ENCODE measurements around the gene BACE1.

BACE1 gene

GRCh38 chr11:117255966-117256365 is 60.1 kb downstream of the BACE1 start:
- H3K4me1 ChIP-seq (ENCODE audit: insufficient read depth, low read length) = no peaks in the 10 kb centered on the region
- H3K27me3 ChIP-seq (ENCODE audit: insufficient read depth, low read length) = no peaks in the 10 kb centered on the region
- no peak overlapping the region for H3K4me3 ChIP-seq (ENCODE audit: low read length)
- no peak overlapping the region for H2AFZ ChIP-seq (ENCODE audit: low read depth, low read length)
- peaks cover 45% of the 10 kb centered on the region for H3K36me3 ChIP-seq (ENCODE audit: insufficient read depth, low read length)
- H3K9me3 ChIP-seq (ENCODE audit: low read length) = no peaks in the 10 kb centered on the region

- no peaks in the 10 kb centered on the region for H3K4me1 ChIP-seq (ENCODE audit: insufficient read depth, low read length)
- H3K36me3 ChIP-seq (ENCODE audit: insufficient read depth, low read length) = peaks cover 64% of the 10 kb centered on the region
- no peaks in the 10 kb centered on the region for H3K9me3 ChIP-seq (ENCODE audit: low read length)
- no peak overlapping the region for H2AFZ ChIP-seq (ENCODE audit: low read depth, low read length)
- no peak overlapping the region for H3K4me3 ChIP-seq (ENCODE audit: low read length)
- H3K27me3 ChIP-seq (ENCODE audit: insufficient read depth, low read length) = no peaks in the 10 kb centered on the region
Observed at GRCh38 chr11:117251506-117251905, 64.5 kb downstream of the BACE1 start.

GRCh38 chr11:117249571-117249970 is 66.5 kb downstream of the BACE1 start:
- Histone ChIP-seq H3K9me3 (ENCODE audit: low read length) (no peaks in the 10 kb centered on the region), H3K36me3 (ENCODE audit: insufficient read depth, low read length) (peaks cover 66% of the 10 kb centered on the region), H3K4me3 (ENCODE audit: low read length) (no peak overlapping the region), H2AFZ (ENCODE audit: low read depth, low read length) (no peak overlapping the region), H3K27me3 (ENCODE audit: insufficient read depth, low read length) (no peaks in the 10 kb centered on the region), H3K4me1 (ENCODE audit: insufficient read depth, low read length) (no peaks in the 10 kb centered on the region)

DNA sequence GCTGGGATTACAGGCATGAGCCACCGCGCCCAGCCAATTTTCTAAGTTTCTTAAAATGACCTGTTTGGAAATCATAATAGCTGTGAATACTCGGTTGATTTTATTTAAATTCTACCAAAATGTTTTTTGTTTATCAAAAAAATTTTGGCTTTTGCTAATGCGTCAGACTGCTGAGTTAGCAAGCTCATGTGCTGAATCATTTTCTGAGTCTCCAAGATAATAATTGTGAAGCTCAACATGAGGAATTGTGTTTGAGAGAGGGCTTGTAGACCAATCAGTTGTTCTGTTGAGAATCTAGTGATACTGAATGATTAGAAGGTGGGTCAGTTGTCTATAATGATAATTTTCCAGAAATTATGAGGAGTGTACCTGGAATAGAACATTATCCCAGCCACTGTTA is 67.7 kb downstream of the BACE1 start:
- Histone ChIP-seq H2AFZ (ENCODE audit: low read depth, low read length) (no peak overlapping the region), H3K4me1 (ENCODE audit: insufficient read depth, low read length) (no peaks in the 10 kb centered on the region), H3K9me3 (ENCODE audit: low read length) (no peaks in the 10 kb centered on the region), H3K4me3 (ENCODE audit: low read length) (no peak overlapping the region), H3K36me3 (ENCODE audit: insufficient read depth, low read length) (peaks cover 70% of the 10 kb centered on the region), H3K27me3 (ENCODE audit: insufficient read depth, low read length) (no peaks in the 10 kb centered on the region)

DNA sequence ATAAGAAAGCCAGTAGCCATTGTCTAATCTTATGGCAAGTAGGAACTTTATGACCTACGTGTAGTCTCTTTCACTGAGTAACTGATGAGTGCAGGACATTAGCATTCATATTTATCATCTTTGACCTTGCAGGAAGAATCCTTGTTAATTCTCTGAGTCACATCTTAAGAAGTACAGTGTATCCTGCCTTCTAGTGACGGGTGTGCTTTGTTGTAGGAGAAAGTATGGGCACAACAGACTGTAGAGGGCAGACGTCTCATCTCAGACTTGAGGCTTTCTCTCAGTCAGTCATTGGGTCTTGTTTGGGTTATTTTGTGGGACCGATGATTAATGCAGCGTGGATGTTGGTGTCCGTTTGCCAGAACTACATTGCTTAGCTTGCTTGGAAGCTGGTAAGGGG is 76.8 kb downstream of the BACE1 start:
- no peak overlapping the region for H2AFZ ChIP-seq (ENCODE audit: low read depth, low read length)
- H3K27me3 ChIP-seq (ENCODE audit: insufficient read depth, low read length) = no peaks in the 10 kb centered on the region
- no peaks in the 10 kb centered on the region for H3K9me3 ChIP-seq (ENCODE audit: low read length)
- H3K4me1 ChIP-seq (ENCODE audit: insufficient read depth, low read length) = no peaks in the 10 kb centered on the region
- H3K36me3 ChIP-seq (ENCODE audit: insufficient read depth, low read length) = peaks cover 61% of the 10 kb centered on the region
- H3K4me3 ChIP-seq (ENCODE audit: low read length) = no peak overlapping the region

DNA sequence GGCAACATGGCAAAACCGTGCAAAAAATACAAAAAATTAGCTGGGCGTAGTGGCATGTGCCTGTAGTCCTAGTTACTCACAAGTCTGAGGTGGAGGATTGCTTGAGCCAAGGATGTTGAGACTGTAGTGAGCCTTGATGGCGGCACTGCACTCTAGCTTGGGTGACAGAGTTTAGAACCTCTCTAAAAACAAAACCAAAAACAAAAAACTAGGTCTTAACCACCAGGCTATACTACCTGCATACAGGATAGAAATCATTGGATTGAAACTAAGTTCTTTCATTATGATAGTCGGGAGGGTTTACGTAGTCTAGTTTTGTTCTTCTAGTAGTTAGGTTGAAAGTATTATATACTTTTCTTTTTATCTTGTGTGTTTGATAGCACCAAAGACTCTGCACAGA is 77.8 kb downstream of the BACE1 start:
- H3K36me3 ChIP-seq (ENCODE audit: insufficient read depth, low read length) = peaks cover 56% of the 10 kb centered on the region
- H3K9me3 ChIP-seq (ENCODE audit: low read length) = no peaks in the 10 kb centered on the region

More for the DNA sequence above, 77.8 kb downstream of the BACE1 start:
- H2AFZ ChIP-seq (ENCODE audit: low read depth, low read length) = no peak overlapping the region
- peaks cover 10% of the 10 kb centered on the region for H3K4me1 ChIP-seq (ENCODE audit: insufficient read depth, low read length)
- H3K27me3 ChIP-seq (ENCODE audit: insufficient read depth, low read length) = no peaks in the 10 kb centered on the region
- no peak overlapping the region for H3K4me3 ChIP-seq (ENCODE audit: low read length)

Data from neuron (in vitro differentiated cells).